Body of pancreas (tissue), 4 donors: Measurements from ENCODE around the gene CCSER1. TPM values are rescaled to one million over a fixed set of nuclear protein-coding genes. Genes with fewer than 3 reads are reported as not detected.
"Not testable (repeated sequence)": the region's sequence is repeated elsewhere in the genome, so short reads cannot be mapped to it uniquely, and the experiment has no call there.

ENCODE experiments used
- ATAC-seq: fragments of 150-250 bp; one replicate; pipeline ENCODE4 v1.9.1; 2016
- DNase-seq, 4 donors: peaks; one replicate each; pipeline ENCODE4 v3.0.0-alpha.2; 2019
- H3K27ac ChIP-seq, 4 donors: fragments of 200-600 bp; sonication (generic); 1 replicate in 3 of 4; 2 replicates in 1 of 4; pipeline versions ENCODE4 v1.5.1 to v1.6.1; 2016 to 2019; ENCODE audit warnings: mild to moderate bottlenecking in 1 of 4, mixed read lengths in 1 of 4, moderate library complexity in 1 of 4
- H3K27me3 ChIP-seq, 2 donors: fragments of 200-600 bp; sonication (generic); one replicate each; pipeline ENCODE4 v1.6.0; 2016; ENCODE audit warnings: mild to moderate bottlenecking in 1 of 2
- H3K36me3 ChIP-seq, 2 donors: fragments of 200-600 bp; sonication (generic); replicated peaks in 1 of 2; 2 replicates each; pipeline ENCODE4 v1.5.1; 2016; ENCODE audit warnings: low read depth in 2 of 2; ENCODE audit not compliant: insufficient read depth in 1 of 2
- H3K4me1 ChIP-seq: fragments of 200-600 bp; sonication (generic); one replicate; pipeline ENCODE4 v1.6.0; 2016
- H3K4me3 ChIP-seq, 2 donors: fragments of 200-600 bp; sonication (generic); 1 replicate in 1 of 2; 2 replicates in 1 of 2; pipeline ENCODE4 v1.5.1; 2016 to 2019
- H3K9me3 ChIP-seq, 3 donors: fragments of 200-600 bp; sonication (generic); 1 replicate in 2 of 3; 2 replicates in 1 of 3; pipeline ENCODE4 v1.5.1; 2016
- CTCF ChIP-seq, 7 experiments: fragments of 450-650 bp in 4 of 7; fragments of 200-600 bp in 3 of 7; sonication (generic) in 3 of 7; IDR thresholded peaks; one replicate each; pipeline ENCODE4 v1.5.1; 2016 to 2019; ENCODE audit warnings: antibody characterized with exemption in 7 of 7
- POLR2A ChIP-seq, 3 donors: fragments of 450-650 bp; IDR thresholded peaks; one replicate each; pipeline ENCODE4 v1.6.1; 2016; ENCODE audit warnings: antibody characterized with exemption in 3 of 3, mild to moderate bottlenecking in 2 of 3
- whole genome bisulfite sequencing, 2 donors: methylation state at CpG; one replicate each; pipeline ENCODE4 v1.1.5; 2017; 5-methylcytosine and 5-hydroxymethylcytosine counted together
- intact Hi-C: fragments of 100-400 bp; cut with DNase I; formaldehyde crosslinking; loops from one replicate; pipeline ENCODE4 v1.15.1; 2023
- total RNA-seq, 2 donors: library from RNA; depleted of rRNA; stranded (reverse); fragments of >200 nt; gene quantifications; one replicate each; pipeline ENCODE4 v1.1.0, GENCODE V29; 2016

CCSER1 gene
- total RNA-seq, 2 donors from 2014 or later, result 13.2 to 14.5 TPM

DNA sequence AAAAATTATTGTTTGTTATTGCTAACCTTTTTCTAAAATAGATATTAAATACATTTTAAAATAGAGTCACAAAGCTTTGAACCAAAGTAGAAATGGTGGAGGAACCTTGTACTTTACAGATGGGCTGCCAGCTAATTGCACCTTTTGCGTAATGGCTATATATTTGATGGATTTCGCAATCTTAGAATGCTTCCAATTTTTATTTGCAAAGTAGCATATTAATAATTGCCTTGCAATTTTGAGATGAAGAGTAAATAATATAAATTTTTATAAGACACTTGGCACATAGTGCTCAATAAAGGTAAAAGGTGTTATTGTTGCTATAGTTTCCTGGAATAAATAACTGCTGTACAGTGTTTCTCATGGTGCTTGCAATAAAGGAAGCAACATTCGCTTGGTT lies 533.5 kb downstream of the CCSER1 start:
- Histone ChIP-seq H3K27me3 (no peaks in the 10 kb centered on the region), H3K4me1 (no peaks in the 10 kb centered on the region), H3K4me3 (no peak overlapping the region), H3K36me3 (no peaks in the 10 kb centered on the region), H3K9me3 (no peaks in the 10 kb centered on the region), H3K27ac (no peak overlapping the region)
- TF ChIP-seq POLR2A (IDR thresholded peaks at IDR 0.05) (no peak), CTCF (IDR thresholded peaks at IDR 0.05) (no peak)
- DNase-seq (no peak), ATAC-seq (no peak)
- intact Hi-C loops, result no loop called here
- WGBS, 2 donors, result 88 to 91% methylated on average over 3 of the region's 3 CpGs

- WGBS, 2 donors, result 61 to 78% methylated on average over 4 of the region's 4 CpGs
- Histone ChIP-seq H3K36me3 (no peaks in the 10 kb centered on the region), H3K27me3 (no peaks in the 10 kb centered on the region), H3K4me3 (no peak overlapping the region), H3K27ac (no peak overlapping the region), H3K9me3 (no peaks in the 10 kb centered on the region), H3K4me1 (no peaks in the 10 kb centered on the region)
- intact Hi-C loops, result no loop called here
- ATAC-seq, result no peak
- TF ChIP-seq CTCF (IDR thresholded peaks at IDR 0.05), result no peak
- no peak for TF ChIP-seq POLR2A (IDR thresholded peaks at IDR 0.05)
- no peak for DNase-seq
Measured at GRCh38 chr4:90670183-90670582, 543.0 kb downstream of the CCSER1 start.

- intact Hi-C loops, result no loop called here
- no peak for ATAC-seq
- 85 to 89% methylated on average over 1 of the region's 1 CpG for WGBS, 2 donors
- Histone ChIP-seq H3K9me3 (no peaks in the 10 kb centered on the region), H3K36me3 (no peaks in the 10 kb centered on the region), H3K4me1 (no peaks in the 10 kb centered on the region), H3K27me3 (no peaks in the 10 kb centered on the region), H3K27ac (no peak overlapping the region), H3K4me3 (no peak overlapping the region)
- TF ChIP-seq CTCF (IDR thresholded peaks at IDR 0.05) (no peak), POLR2A (IDR thresholded peaks at IDR 0.05) (no peak)
- no peak for DNase-seq
Measured at GRCh38 chr4:90689739-90690138, 562.5 kb downstream of the CCSER1 start.

DNA sequence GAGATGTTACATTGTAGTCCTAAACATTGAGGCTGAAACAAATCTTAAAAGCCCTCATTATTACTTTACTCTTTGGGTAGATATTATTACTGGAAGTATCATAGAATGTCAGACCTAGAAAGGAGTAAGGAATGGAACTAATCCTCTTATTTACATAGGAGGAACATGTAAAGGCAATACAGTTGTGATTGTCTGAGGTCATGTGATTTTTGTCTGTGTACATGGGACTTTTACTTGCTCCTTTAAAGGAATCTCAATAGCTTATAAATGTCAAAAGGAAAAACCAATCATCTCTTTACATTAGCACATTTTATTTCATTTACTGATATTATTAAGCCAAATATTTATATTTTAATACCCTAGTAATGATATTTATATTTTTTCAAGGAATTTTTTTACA lies 568.2 kb downstream of the CCSER1 start:
- intact Hi-C loops, result no loop called here
- Histone ChIP-seq H3K4me3 (no peak overlapping the region), H3K27me3 (no peaks in the 10 kb centered on the region), H3K27ac (no peak overlapping the region), H3K9me3 (no peaks in the 10 kb centered on the region), H3K36me3 (no peaks in the 10 kb centered on the region), H3K4me1 (no peaks in the 10 kb centered on the region)
- TF ChIP-seq POLR2A (IDR thresholded peaks at IDR 0.05) (no peak), CTCF (IDR thresholded peaks at IDR 0.05) (no peak)
- ATAC-seq (no peak), DNase-seq (no peak)

DNA sequence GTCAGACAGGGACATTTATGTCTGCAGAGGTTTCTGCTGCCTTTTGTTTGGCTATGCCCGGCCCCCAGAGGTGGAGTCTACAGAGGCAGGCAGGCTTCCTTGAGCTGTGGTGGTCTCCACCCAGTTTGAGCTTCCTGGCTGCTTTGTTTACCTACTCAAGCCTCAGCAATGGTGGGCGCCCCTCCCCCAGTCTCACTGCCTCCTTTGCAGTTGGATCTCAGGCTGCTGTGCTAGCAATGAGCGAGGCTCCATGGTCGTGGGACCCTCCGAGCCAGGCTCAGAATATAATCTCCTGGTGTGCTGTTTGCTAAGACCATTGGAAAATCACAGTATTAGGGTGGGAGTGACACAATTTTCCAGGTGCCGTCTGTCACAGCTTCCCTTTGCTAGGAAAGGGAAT lies 578.3 kb downstream of the CCSER1 start:
- not testable (repeated sequence) for DNase-seq

More for the DNA sequence above, 578.3 kb downstream of the CCSER1 start:
- H3K4me1 ChIP-seq, H3K27ac ChIP-seq, H3K36me3 ChIP-seq, H3K9me3 ChIP-seq, H3K4me3 ChIP-seq, intact Hi-C loops, H3K27me3 ChIP-seq, ATAC-seq: not testable (repeated sequence)
- WGBS, 2 donors, result 76 to 83% methylated on average over 5 to 6 of the region's 6 CpGs
